Fibroblast of pulmonary artery (primary cell): Measurements from ENCODE around the gene C3orf20.

Experiments used
- DNase-seq: peaks from one replicate; pipeline ENCODE4 v3.0.0-alpha.2; 2010; ENCODE audit warnings: low read depth
- H3K4me3 ChIP-seq: replicated peaks from 2 replicates; pipeline ENCODE4 v1.5.1; 2011; ENCODE audit warnings: low read depth, mild to moderate bottlenecking, control low read depth, low read length, moderate library complexity
- CTCF ChIP-seq: IDR thresholded peaks from 2 replicates; pipeline ENCODE4 v1.5.1; 2011; ENCODE audit warnings: mild to moderate bottlenecking, control low read depth, low read length, inconsistent platforms; ENCODE audit errors: missing control alignments

The C3orf20 gene

DNA sequence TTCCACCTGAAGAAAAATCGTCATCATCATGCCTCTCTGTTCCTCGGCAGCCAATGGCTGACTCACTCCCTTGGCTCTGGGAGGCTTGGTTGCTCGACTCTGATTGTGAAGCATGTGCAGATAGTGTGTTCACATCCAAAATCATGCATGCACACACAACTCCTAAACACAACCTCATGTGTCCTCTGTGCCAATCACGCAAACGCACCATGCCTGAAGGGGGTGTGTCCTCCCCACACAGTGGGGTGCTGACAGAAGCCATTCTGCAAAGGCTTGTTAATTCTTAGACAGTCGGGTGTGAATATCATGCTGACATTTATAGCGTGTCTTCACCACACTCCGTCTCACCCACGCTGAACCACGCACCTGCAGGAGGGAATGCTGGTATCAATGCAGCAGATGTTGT lies 34.8 kb upstream of the C3orf20 start:
- peak; percentile 15 for DNase-seq

GRCh38 chr3:14640734-14641133 lies 34.2 kb upstream of the C3orf20 start:
- no peak overlapping the region for H3K4me3 ChIP-seq
- DNase-seq, result no peak
- TF ChIP-seq CTCF, result no peak

More for the DNA sequence above, 34.8 kb upstream of the C3orf20 start:
- H3K4me3 ChIP-seq, result no peak overlapping the region
- TF ChIP-seq CTCF, result no peak

GRCh38 chr3:14641346-14641745 lies 33.6 kb upstream of the C3orf20 start:
- DNase-seq, result no peak
- TF ChIP-seq CTCF, result no peak
- H3K4me3 ChIP-seq, result no peak overlapping the region

DNA sequence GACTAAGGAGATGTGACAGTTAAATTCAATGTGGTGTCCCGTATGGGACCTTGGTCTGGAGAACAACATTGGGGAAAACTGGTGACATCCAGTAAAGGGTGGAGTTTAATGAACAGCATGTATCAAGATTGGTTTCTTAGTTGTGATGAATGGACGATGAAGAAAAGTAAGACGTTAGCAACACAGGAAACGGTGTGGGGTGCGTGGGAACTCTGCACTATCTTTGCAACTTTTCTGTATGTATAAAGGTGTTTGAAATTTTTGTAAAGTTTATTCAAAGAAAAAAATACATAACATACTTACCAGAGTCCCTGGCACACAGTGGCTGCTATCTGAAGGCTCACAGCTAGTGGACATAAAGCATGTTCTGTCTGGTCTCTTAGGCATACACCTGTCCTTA lies 29.5 kb upstream of the C3orf20 start:
- TF ChIP-seq CTCF, result no peak
- no peak for DNase-seq
- no peak overlapping the region for H3K4me3 ChIP-seq

GRCh38 chr3:14646131-14646573 lies 28.8 kb upstream of the C3orf20 start:
- no peak for DNase-seq
- no peak for TF ChIP-seq CTCF
- H3K4me3 ChIP-seq, result no peak overlapping the region

- DNase-seq, result no peak
- peak; percentile 2 for TF ChIP-seq CTCF
- H3K4me3 ChIP-seq, result no peak overlapping the region
Measured at GRCh38 chr3:14646589-14647413, 28.1 kb upstream of the C3orf20 start.
